K562 (cell line): Measurements from ENCODE around the gene AKR1A1.
A peak's percentile ranks its signal among the peaks of the same experiment; 100 is the strongest.

Experiments
- ATF6 ChIP-seq: sonication (generic); formaldehyde crosslinking; IDR thresholded peaks from 2 replicates; pipeline ENCODE4 v1.4.0; 2020; ENCODE audit warnings: mild to moderate bottlenecking, missing genetic modification reagents
- CREM ChIP-seq: IDR thresholded peaks from 2 replicates; pipeline ENCODE4 v1.6.1; 2014; ENCODE audit warnings: antibody characterized with exemption, low read depth
- CTCF ChIP-seq, 3 experiments: IDR thresholded peaks in 2 of 3; conservative IDR thresholded peaks in 1 of 3; 2 replicates each; pipeline ENCODE4 v1.5.1; 2011 to 2012; ENCODE audit warnings: low read length in 3 of 3, mild to moderate bottlenecking in 3 of 3, control low read depth in 2 of 3, improper control_type of control experiment in 1 of 3, inconsistent platforms in 1 of 3, low read depth in 1 of 3, mixed read lengths in 1 of 3, moderate library complexity in 1 of 3; ENCODE audit not compliant: insufficient read depth in 2 of 3
- CTCFL ChIP-seq: IDR thresholded peaks from 2 replicates; pipeline ENCODE4 v1.6.1; 2011; ENCODE audit warnings: borderline replicate concordance, low read depth, mild to moderate bottlenecking, moderate library complexity, low read length; ENCODE audit not compliant: insufficient read depth, poor library complexity, severe bottlenecking
- PATZ1 ChIP-seq: fragments of 250-450 bp; sonication (Bioruptor Pico); IDR thresholded peaks from 2 replicates; pipeline ENCODE4 v1.5.0; 2020; ENCODE audit warnings: mild to moderate bottlenecking, borderline replicate concordance
- POLR2A ChIP-seq: fragments of 450-650 bp; conservative IDR thresholded peaks from 2 replicates; pipeline ENCODE4 v1.6.1; 2016
- TAF1 ChIP-seq: IDR thresholded peaks from 2 replicates; pipeline ENCODE4 v1.6.1; 2011; ENCODE audit warnings: mild to moderate bottlenecking, low read length, moderate library complexity; ENCODE audit not compliant: insufficient read depth, control insufficient read depth, severe bottlenecking; ENCODE audit errors: extremely low read depth
- TBL1XR1 ChIP-seq, 2 experiments: IDR thresholded peaks; 2 replicates each; pipeline ENCODE4 v1.6.1; 2012; ENCODE audit warnings: improper control_type of control experiment in 2 of 2, low read length in 2 of 2, mild to moderate bottlenecking in 1 of 2
- TCF7L2 ChIP-seq: fragments of 150-350 bp; IDR thresholded peaks from 2 replicates; pipeline ENCODE4 v1.6.1; 2016; ENCODE audit warnings: low read depth, mild to moderate bottlenecking, low read length, moderate library complexity
- ZNF239 ChIP-seq: fragments of 250-450 bp; sonication (Bioruptor Pico); IDR thresholded peaks from 2 replicates; pipeline ENCODE4 v1.4.0; 2020; ENCODE audit warnings: mild to moderate bottlenecking

- TF ChIP-seq ZNF239 (no peak), ATF6 (CRISPR knock-in tag) (no peak), CREM (no peak), TAF1 (no peak), POLR2A (peak; percentile 46; the same call in 1 of the 2 replicates), TCF7L2 (no peak), CTCF (IDR thresholded peaks at IDR 0.05 in 2 of 3, conservative IDR thresholded peaks at IDR 0.05 in 1 of 3; ENCODE audit: insufficient read depth in 2 of 3, low read depth in 1 of 3, low read length in 3 of 3) (no peak), TBL1XR1 (IDR thresholded peaks at IDR 0.05; ENCODE audit: low read length in 2 of 2) (no peak), CTCFL (no peak), PATZ1 (no peak)
Measured at GRCh38 chr1:45570631-45571030, 20.0 kb downstream of the AKR1A1 start.
